Breast epithelium (tissue), 4 donors: ENCODE results near the gene RERE. TPM values are rescaled to one million over a fixed set of nuclear protein-coding genes. Genes with fewer than 3 reads are reported as not detected.

Experiments used
- DNase-seq, 2 donors: peaks; one replicate each; pipeline ENCODE4 v3.0.0-alpha.2; 2019; ENCODE audit warnings: low spot score in 2 of 2
- H3K27ac ChIP-seq, 2 donors: fragments of 200-600 bp; sonication (generic) in 1 of 2; one replicate each; pipeline ENCODE4 v1.5.1; 2016 to 2019; ENCODE audit warnings: mild to moderate bottlenecking in 1 of 2
- H3K27me3 ChIP-seq, 2 donors: fragments of 200-600 bp; sonication (generic) in 1 of 2; one replicate each; pipeline versions ENCODE4 v1.5.1 to v1.6.0; 2017 to 2019; ENCODE audit warnings: control low read depth in 1 of 2, mild to moderate bottlenecking in 1 of 2
- H3K36me3 ChIP-seq: fragments of 200-600 bp; one replicate; pipeline ENCODE4 v1.5.1; 2019
- H3K4me1 ChIP-seq, 2 donors: fragments of 200-600 bp; sonication (generic); one replicate each; pipeline ENCODE4 v1.5.1; 2016 to 2019; ENCODE audit warnings: control low read depth in 1 of 2
- H3K4me3 ChIP-seq, 3 donors: fragments of 200-600 bp; sonication (generic); 1 replicate in 2 of 3; 2 replicates in 1 of 3; pipeline ENCODE4 v1.5.1; 2016 to 2019; ENCODE audit warnings: mild to moderate bottlenecking in 3 of 3, moderate library complexity in 2 of 3
- H3K9me3 ChIP-seq, 2 donors: fragments of 200-600 bp; sonication (generic) in 1 of 2; one replicate each; pipeline ENCODE4 v1.5.1; 2016 to 2019; ENCODE audit warnings: control low read depth in 1 of 2
- POLR2A ChIP-seq: fragments of 450-650 bp; IDR thresholded peaks from one replicate; pipeline ENCODE4 v1.6.1; 2016; ENCODE audit warnings: antibody characterized with exemption, mild to moderate bottlenecking, moderate library complexity
- POLR2AphosphoS5 ChIP-seq, 3 donors: sonication (generic); formaldehyde crosslinking; IDR thresholded peaks; one replicate each; pipeline ENCODE4 v1.6.1; 2017; ENCODE audit warnings: antibody characterized with exemption in 3 of 3
- intact Hi-C: fragments of 100-400 bp; cut with DNase I; formaldehyde crosslinking; loops from one replicate; pipeline ENCODE4 v1.15.1; 2023; ENCODE audit warnings: low total_unique reads
- total RNA-seq, 3 donors: library from RNA; depleted of rRNA; stranded (reverse); fragments of >200 nt; gene quantifications; one replicate each; pipeline ENCODE4 v1.1.0, GENCODE V29; 2016
- TF ChIP-seq, protein P1 (sequence below), 3 donors: fragments of 450-650 bp; IDR thresholded peaks; one replicate each; pipeline ENCODE4 v1.5.1; 2016 to 2017; ENCODE audit warnings: antibody characterized with exemption in 3 of 3, mild to moderate bottlenecking in 3 of 3, moderate library complexity in 3 of 3

Gene RERE
- total RNA-seq, 3 donors from 2014 or later: 65.8 to 166 (median 123) TPM

GRCh38 chr1:8427493-8427892 lies 389.9 kb downstream of the RERE start:
- Histone ChIP-seq H3K27ac (peak overlapping the region in 1 of 2 donors; percentile 43), H3K36me3 (no peaks in the 10 kb centered on the region), H3K9me3 (no peaks in the 10 kb centered on the region), H3K4me1 (peaks cover 0 to 8% of the 10 kb centered on the region in 2 donors), H3K27me3 (no peaks in the 10 kb centered on the region), H3K4me3 (no peak overlapping the region)
- DNase-seq: no peak
- intact Hi-C loops: no loop called here
- TF ChIP-seq POLR2A: no peak
- TF ChIP-seq POLR2AphosphoS5 (IDR thresholded peaks at IDR 0.05): no peak
- TF ChIP-seq, protein P1, sequence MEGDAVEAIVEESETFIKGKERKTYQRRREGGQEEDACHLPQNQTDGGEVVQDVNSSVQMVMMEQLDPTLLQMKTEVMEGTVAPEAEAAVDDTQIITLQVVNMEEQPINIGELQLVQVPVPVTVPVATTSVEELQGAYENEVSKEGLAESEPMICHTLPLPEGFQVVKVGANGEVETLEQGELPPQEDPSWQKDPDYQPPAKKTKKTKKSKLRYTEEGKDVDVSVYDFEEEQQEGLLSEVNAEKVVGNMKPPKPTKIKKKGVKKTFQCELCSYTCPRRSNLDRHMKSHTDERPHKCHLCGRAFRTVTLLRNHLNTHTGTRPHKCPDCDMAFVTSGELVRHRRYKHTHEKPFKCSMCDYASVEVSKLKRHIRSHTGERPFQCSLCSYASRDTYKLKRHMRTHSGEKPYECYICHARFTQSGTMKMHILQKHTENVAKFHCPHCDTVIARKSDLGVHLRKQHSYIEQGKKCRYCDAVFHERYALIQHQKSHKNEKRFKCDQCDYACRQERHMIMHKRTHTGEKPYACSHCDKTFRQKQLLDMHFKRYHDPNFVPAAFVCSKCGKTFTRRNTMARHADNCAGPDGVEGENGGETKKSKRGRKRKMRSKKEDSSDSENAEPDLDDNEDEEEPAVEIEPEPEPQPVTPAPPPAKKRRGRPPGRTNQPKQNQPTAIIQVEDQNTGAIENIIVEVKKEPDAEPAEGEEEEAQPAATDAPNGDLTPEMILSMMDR (IDR thresholded peaks at IDR 0.05): no peak

- no peak for DNase-seq
- peaks cover 0 to 8% of the 10 kb centered on the region in 2 donors for H3K4me1 ChIP-seq
- H3K36me3 ChIP-seq: no peaks in the 10 kb centered on the region
- H3K27me3 ChIP-seq: no peaks in the 10 kb centered on the region
- no peak overlapping the region for H3K4me3 ChIP-seq
- TF ChIP-seq POLR2A (no peak), POLR2AphosphoS5 (IDR thresholded peaks at IDR 0.05) (no peak)
- TF ChIP-seq, protein P1 (IDR thresholded peaks at IDR 0.05): no peak
- no peaks in the 10 kb centered on the region for H3K9me3 ChIP-seq
- intact Hi-C loops: no loop called here
- H3K27ac ChIP-seq: peak overlapping the region in 1 of 2 donors; percentile 23
Observed at GRCh38 chr1:8426996-8427395, 390.4 kb downstream of the RERE start.

GRCh38 chr1:8425781-8426161 lies 391.7 kb downstream of the RERE start:
- Histone ChIP-seq H3K27me3 (no peaks in the 10 kb centered on the region), H3K27ac (peak overlapping the region; percentile 98 to 99), H3K4me3 (no peak overlapping the region), H3K4me1 (peaks cover 0 to 8% of the 10 kb centered on the region in 2 donors), H3K9me3 (no peaks in the 10 kb centered on the region), H3K36me3 (no peaks in the 10 kb centered on the region)
- intact Hi-C loops: no loop called here
- DNase-seq: no peak
- TF ChIP-seq, protein P1 (IDR thresholded peaks at IDR 0.05): no peak

GRCh38 chr1:8425150-8425780 lies 392.2 kb downstream of the RERE start:
- no peak for DNase-seq
- H3K36me3 ChIP-seq: no peaks in the 10 kb centered on the region
- TF ChIP-seq POLR2A: no peak
- TF ChIP-seq, protein P1 (IDR thresholded peaks at IDR 0.05): no peak
- TF ChIP-seq POLR2AphosphoS5 (IDR thresholded peaks at IDR 0.05): no peak
- intact Hi-C loops: no loop called here
- H3K9me3 ChIP-seq: no peaks in the 10 kb centered on the region
- H3K4me1 ChIP-seq: peaks cover 0 to 8% of the 10 kb centered on the region in 2 donors
- no peaks in the 10 kb centered on the region for H3K27me3 ChIP-seq
- H3K27ac ChIP-seq: peak overlapping the region; percentile 98 to 99
- H3K4me3 ChIP-seq: no peak overlapping the region

DNA sequence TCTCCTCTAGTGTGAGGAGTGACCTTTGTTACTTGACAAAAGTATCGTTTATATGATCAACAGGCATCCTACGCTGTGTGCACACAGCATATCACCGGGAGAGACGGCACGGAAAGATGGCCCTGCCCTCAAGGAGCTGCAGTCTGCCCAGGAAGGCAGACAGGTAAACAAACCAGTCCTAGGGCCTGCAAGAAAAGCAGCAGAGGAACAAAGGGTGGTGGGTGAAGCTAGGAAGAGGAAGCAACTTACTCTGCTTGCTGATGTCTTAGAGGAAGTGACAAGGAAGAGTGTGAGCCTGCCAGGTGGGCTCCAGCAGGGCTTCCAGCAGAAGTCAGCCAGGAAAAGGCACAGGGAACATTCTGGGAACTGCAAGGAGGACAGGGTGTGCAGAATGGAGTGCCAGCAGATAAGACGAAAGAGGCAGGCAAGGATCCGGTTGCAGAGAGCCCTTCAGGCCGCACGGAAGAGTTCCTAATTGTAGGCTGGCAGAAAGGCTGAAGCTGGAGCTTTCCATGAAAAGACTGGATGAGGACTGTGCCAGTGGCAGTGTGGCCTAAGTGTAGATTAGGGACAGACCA lies 392.8 kb downstream of the RERE start:
- H3K4me1 ChIP-seq: peaks cover 4 to 8% of the 10 kb centered on the region in 2 donors
- peak in 1 of 2 donors; percentile 65 for DNase-seq
- H3K36me3 ChIP-seq: no peaks in the 10 kb centered on the region
- no peaks in the 10 kb centered on the region for H3K27me3 ChIP-seq
- intact Hi-C loops: no loop called here
- peak overlapping the region; percentile 87 to 97 (median 96) for H3K4me3 ChIP-seq
- peak overlapping the region; percentile 98 to 99 for H3K27ac ChIP-seq
- TF ChIP-seq POLR2A (no peak), POLR2AphosphoS5 (IDR thresholded peaks at IDR 0.05) (peak in 2 of 3 donors; percentile 30 to 63)
- TF ChIP-seq, protein P1 (IDR thresholded peaks at IDR 0.05): no peak
- no peaks in the 10 kb centered on the region for H3K9me3 ChIP-seq
